Mucosa of rectum (tissue), 2 donors: ENCODE measurements around the gene NDUFB3.
"Not testable (repeated sequence)": the region's sequence is repeated elsewhere in the genome, so short reads cannot be mapped to it uniquely, and the experiment has no call there.

Experiments
- H3K27ac ChIP-seq, 2 donors: one replicate each; pipeline ENCODE4 v1.7.0; 2013; ENCODE audit warnings: inconsistent platforms in 2 of 2, low read depth in 2 of 2, low read length in 2 of 2
- H3K27me3 ChIP-seq, 2 donors: one replicate each; pipeline ENCODE4 v1.7.0; 2013; ENCODE audit warnings: low read length in 2 of 2; ENCODE audit not compliant: control insufficient read depth in 2 of 2, insufficient read depth in 2 of 2
- H3K36me3 ChIP-seq, 2 donors: one replicate each; pipeline ENCODE4 v1.7.0; 2013; ENCODE audit warnings: low read length in 2 of 2; ENCODE audit not compliant: control insufficient read depth in 2 of 2, insufficient read depth in 2 of 2
- H3K4me1 ChIP-seq, 2 donors: one replicate each; pipeline ENCODE4 v1.7.0; 2013; ENCODE audit warnings: low read length in 2 of 2, mild to moderate bottlenecking in 1 of 2; ENCODE audit not compliant: control insufficient read depth in 2 of 2, insufficient read depth in 2 of 2
- H3K4me3 ChIP-seq, 2 donors: one replicate each; pipeline ENCODE4 v1.7.0; 2013; ENCODE audit warnings: low read length in 2 of 2
- H3K9ac ChIP-seq, 2 donors: one replicate each; pipeline ENCODE4 v1.7.0; 2013; ENCODE audit warnings: low read length in 2 of 2, low read depth in 1 of 2, mild to moderate bottlenecking in 1 of 2
- H3K9me3 ChIP-seq, 2 donors: one replicate each; pipeline ENCODE4 v1.7.0; 2013; ENCODE audit warnings: low read length in 2 of 2; ENCODE audit not compliant: control insufficient read depth in 2 of 2
- donor health status: healthy.
- donor health status: Normal muscosa, but diverticular disease.

NDUFB3 gene

GRCh38 chr2:201057087-201057521 lies 14.7 kb upstream of the NDUFB3 start:
- Histone ChIP-seq H3K4me1 (peaks cover 3 to 24% of the 10 kb centered on the region in 2 donors), H3K36me3 (peaks cover 5% of the 10 kb centered on the region in 2 donors), H3K9me3 (no peaks in the 10 kb centered on the region)

DNA sequence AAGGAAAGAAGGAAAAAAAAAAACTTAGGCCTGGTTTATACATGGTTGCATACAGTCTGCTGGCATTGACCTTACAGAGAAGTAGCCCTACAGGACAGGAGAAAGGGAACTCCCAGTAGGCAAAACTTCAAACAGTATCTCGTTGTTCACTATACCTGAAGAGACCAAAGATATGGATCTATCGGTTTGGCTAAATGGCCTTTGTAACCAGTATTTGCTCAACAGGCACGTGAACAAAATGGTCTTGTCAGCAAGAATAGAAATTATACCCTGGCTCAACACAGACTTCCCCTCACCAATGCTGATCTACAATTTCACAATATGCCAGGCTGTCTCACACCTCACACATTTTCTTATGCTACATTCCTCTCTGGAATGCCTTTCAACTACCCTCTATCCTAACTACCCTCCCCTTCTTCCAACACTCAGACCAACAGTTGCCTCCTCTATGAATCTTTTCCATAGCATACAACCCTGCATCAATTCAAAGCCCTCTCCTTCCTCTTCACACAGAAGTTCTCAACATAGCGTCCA lies 14.0 kb upstream of the NDUFB3 start:
- peak overlapping the region; percentile 49 to 52 for H3K27ac ChIP-seq
- no peak overlapping the region for H3K4me3 ChIP-seq
- no peaks in the 10 kb centered on the region for H3K27me3 ChIP-seq

More at GRCh38 chr2:201057087-201057521, 14.7 kb upstream of the NDUFB3 start:
- H3K4me3 ChIP-seq, result no peak overlapping the region
- no peaks in the 10 kb centered on the region for H3K27me3 ChIP-seq
- no peak overlapping the region for H3K9ac ChIP-seq
- peak overlapping the region; percentile 49 to 52 for H3K27ac ChIP-seq

GRCh38 chr2:201058914-201059313 lies 12.9 kb upstream of the NDUFB3 start:
- Histone ChIP-seq H3K9ac (peak overlapping the region in 1 of 2 donors; percentile 11), H3K4me1 (peaks cover 3 to 24% of the 10 kb centered on the region in 2 donors), H3K4me3 (no peak overlapping the region), H3K9me3 (no peaks in the 10 kb centered on the region), H3K27ac (peak overlapping the region in 1 of 2 donors; percentile 47), H3K27me3 (no peaks in the 10 kb centered on the region), H3K36me3 (peaks cover 5% of the 10 kb centered on the region in 2 donors)

More for the DNA sequence above, 14.0 kb upstream of the NDUFB3 start:
- Histone ChIP-seq H3K9me3 (no peaks in the 10 kb centered on the region), H3K9ac (no peak overlapping the region), H3K36me3 (peaks cover 5% of the 10 kb centered on the region in 2 donors), H3K4me1 (peaks cover 3 to 24% of the 10 kb centered on the region in 2 donors)

DNA sequence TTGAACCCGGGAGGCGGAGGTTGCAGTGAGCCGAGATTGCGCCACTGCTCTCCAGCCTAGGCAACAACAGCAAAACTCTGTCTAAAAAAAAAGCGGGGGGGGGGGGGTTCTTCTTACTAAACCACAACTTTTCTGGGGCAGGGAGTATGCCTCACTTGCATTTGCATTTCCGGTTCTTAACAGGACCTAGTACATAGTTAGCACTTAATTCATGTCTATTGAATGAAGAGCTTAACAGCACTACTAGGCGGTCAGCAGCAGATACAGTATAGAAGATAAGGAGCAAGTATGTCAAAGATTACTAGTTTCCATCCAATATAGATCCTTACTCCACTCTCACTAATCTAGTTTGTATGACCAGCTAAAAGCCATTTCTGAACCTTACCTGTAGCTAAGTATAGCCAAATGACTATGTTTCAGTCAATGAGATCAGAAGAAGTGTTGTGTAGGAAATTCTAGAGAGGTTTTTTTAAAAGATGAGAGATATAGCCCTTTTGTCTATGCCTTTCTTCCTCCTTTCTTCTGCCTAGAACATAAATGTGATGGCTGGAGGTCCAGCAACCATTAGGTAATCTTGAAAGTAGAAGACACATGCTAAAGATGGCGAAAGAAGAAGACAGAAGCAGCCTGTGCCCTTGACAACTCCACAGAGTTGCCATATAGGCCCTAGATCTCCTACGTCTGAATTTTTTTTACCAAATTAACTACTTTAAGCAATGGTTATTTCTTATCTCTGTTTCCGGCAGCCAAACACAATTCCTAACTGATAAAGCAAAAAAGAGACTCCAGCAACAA lies 11.6 kb upstream of the NDUFB3 start:
- Histone ChIP-seq H3K4me3 (no peak overlapping the region), H3K9me3 (no peaks in the 10 kb centered on the region), H3K27ac (no peak overlapping the region), H3K4me1 (peaks cover 5 to 24% of the 10 kb centered on the region in 2 donors), H3K36me3 (peaks cover 5% of the 10 kb centered on the region in 2 donors), H3K9ac (no peak overlapping the region), H3K27me3 (no peaks in the 10 kb centered on the region)

DNA sequence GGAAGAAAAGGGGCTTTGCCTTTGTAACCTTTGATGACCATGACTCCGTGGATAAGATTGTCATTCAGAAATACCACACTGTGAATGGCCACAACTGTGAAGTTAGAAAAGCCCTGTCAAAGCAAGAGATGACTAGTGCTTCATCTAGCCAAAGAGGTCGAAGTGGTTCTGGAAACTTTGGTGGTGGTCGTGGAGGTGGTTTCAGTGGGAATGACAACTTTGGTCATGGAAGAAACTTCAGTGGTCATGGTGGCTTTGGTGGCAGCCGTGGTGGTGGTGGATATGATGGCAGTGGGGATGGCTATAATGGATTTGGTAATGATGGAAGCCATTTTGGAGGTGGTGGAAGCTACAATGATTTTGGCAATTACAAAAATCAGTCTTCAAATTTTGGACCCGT lies 8.3 kb upstream of the NDUFB3 start:
- H3K36me3 ChIP-seq, H3K9ac ChIP-seq, H3K27me3 ChIP-seq, H3K4me3 ChIP-seq, H3K27ac ChIP-seq, H3K9me3 ChIP-seq: not testable (repeated sequence)
- peaks cover 12 to 21% of the 10 kb centered on the region in 2 donors for H3K4me1 ChIP-seq

GRCh38 chr2:201064797-201065329 lies 6.9 kb upstream of the NDUFB3 start:
- Histone ChIP-seq H3K36me3 (peaks cover 5% of the 10 kb centered on the region in 2 donors), H3K27ac (peak overlapping the region in 1 of 2 donors; percentile 47), H3K4me1 (peaks cover 17 to 19% of the 10 kb centered on the region in 2 donors), H3K9me3 (no peaks in the 10 kb centered on the region), H3K27me3 (no peaks in the 10 kb centered on the region), H3K4me3 (no peak overlapping the region), H3K9ac (no peak overlapping the region)

- peak overlapping the region; percentile 85 to 97 for H3K9ac ChIP-seq
- peak overlapping the region; percentile 87 to 88 for H3K27ac ChIP-seq
- peak overlapping the region; percentile 94 to 100 for H3K4me3 ChIP-seq
- no peaks in the 10 kb centered on the region for H3K9me3 ChIP-seq
- H3K27me3 ChIP-seq, result no peaks in the 10 kb centered on the region
- H3K4me1 ChIP-seq, result peaks cover 25 to 27% of the 10 kb centered on the region in 2 donors
- no peaks in the 10 kb centered on the region for H3K36me3 ChIP-seq
Measured at GRCh38 chr2:201070948-201071478, 788 bp upstream of the NDUFB3 start.

DNA sequence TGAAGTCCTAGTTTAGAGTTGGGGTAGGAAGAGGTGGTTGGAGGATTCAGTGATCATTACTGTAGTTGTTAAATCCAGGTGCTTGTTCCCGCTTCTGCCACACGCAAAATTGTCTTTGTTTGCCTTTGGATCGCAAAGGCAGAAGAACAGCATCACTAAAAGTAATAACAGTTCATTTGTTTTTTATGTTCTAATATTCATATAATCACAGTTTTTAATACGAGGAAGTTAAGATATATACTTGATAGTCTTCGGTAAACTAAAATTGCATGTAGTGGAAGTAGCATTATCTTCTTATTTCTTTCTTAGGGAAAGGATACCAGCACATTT lies 365 bp downstream of the NDUFB3 start:
- H3K4me1 ChIP-seq, result peaks cover 25 to 27% of the 10 kb centered on the region in 2 donors
- peak overlapping the region; percentile 87 to 88 for H3K27ac ChIP-seq
- peak overlapping the region; percentile 85 to 97 for H3K9ac ChIP-seq
- no peaks in the 10 kb centered on the region for H3K36me3 ChIP-seq
- no peaks in the 10 kb centered on the region for H3K9me3 ChIP-seq
- H3K27me3 ChIP-seq, result no peaks in the 10 kb centered on the region
- H3K4me3 ChIP-seq, result peak overlapping the region; percentile 94 to 100

DNA sequence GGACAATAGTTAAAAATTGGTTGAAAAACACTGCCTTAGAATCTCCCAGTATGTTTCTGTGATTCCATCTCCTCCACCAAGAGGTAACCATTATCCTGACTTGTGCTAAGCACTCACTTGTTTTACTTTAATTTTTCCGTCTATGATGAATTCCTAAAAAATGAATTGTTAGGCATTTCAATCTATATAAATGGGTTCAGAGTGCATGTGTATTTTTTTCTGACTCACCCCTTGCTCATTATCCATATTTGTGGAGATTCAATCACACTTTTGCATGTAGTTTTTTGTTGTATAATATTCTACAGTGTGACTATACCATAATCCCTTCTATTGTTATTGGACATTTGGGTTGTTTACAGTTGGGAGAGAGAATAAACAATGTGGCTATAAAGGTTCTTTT lies 1.3 kb downstream of the NDUFB3 start:
- no peaks in the 10 kb centered on the region for H3K36me3 ChIP-seq
- H3K4me3 ChIP-seq, result peak overlapping the region in 1 of 2 donors; percentile 94
- peaks cover 24 to 25% of the 10 kb centered on the region in 2 donors for H3K4me1 ChIP-seq
- no peak overlapping the region for H3K27ac ChIP-seq
- H3K27me3 ChIP-seq, result no peaks in the 10 kb centered on the region
- H3K9ac ChIP-seq, result peak overlapping the region in 1 of 2 donors; percentile 97
- H3K9me3 ChIP-seq, result no peaks in the 10 kb centered on the region

DNA sequence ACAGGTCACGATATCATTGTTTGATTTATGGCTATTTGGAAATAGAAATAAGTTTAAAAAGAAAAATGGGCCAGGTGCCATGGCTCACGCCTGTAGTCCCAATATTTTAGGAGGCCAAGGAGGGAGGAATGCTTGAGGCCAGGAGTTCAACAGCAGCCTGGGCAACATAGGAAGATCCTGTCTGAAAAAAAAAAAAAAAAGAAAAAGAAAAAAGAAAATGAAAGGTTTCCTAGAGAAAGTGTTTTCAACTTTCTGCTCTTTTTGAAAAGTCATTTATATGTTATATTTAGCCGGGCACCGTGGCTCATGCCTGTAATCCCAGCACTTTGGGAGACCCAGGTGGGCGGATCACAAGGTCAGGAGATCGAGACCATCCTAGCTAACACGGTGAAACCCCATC lies 3.2 kb downstream of the NDUFB3 start:
- no peak overlapping the region for H3K9ac ChIP-seq
- no peaks in the 10 kb centered on the region for H3K9me3 ChIP-seq
- H3K36me3 ChIP-seq, result peaks cover 0 to 6% of the 10 kb centered on the region in 2 donors
- H3K4me1 ChIP-seq, result peaks cover 13 to 14% of the 10 kb centered on the region in 2 donors
- H3K27ac ChIP-seq, result no peak overlapping the region
- no peak overlapping the region for H3K4me3 ChIP-seq
- H3K27me3 ChIP-seq, result no peaks in the 10 kb centered on the region
